Endothelial cell of umbilical vein (primary cell): Measurements from ENCODE around the gene TMEM92. TPM values are rescaled to one million over a fixed set of nuclear protein-coding genes. Genes with fewer than 3 reads are reported as not detected.

Experiments
- Bru-seq: library from RNA; stranded (reverse); fragments of 400-500 nt; gene quantifications from one replicate; lab custom pipeline; 2021; lab: Mats Ljungman, UMichigan
- BruChase-seq, 2 experiments: library from RNA; stranded (reverse); fragments of 400-500 nt; gene quantifications; one replicate each; lab custom pipeline; 2021; lab: Mats Ljungman, UMichigan
- BruUV-seq: library from RNA; stranded (reverse); fragments of 400-500 nt; replicated peaks from 2 replicates; lab custom pipeline; 2021; lab: Mats Ljungman, UMichigan
- CTCF ChIA-PET: fragments of 300-600, 350-600 bp; sonication (Branson Sonifier 250); formaldehyde crosslinking; loops from one replicate; lab custom pipeline; 2021; ENCODE audit warnings: antibody characterized with exemption, inconsistent platforms; lab: Charles Lee
- POLR2A ChIA-PET: fragments of 300-600, 350-600 bp; sonication (Branson Sonifier 250); formaldehyde crosslinking; loops from one replicate; lab custom pipeline; 2021; ENCODE audit warnings: antibody characterized with exemption, inconsistent platforms; lab: Charles Lee
- DNase-seq: peaks from one replicate; pipeline ENCODE4 v3.0.0-alpha.2; 2011; ENCODE audit warnings: low read depth, low spot score
- FAIRE-seq: peaks from 2 replicates; lab custom pipeline; 2011; peaks lifted over from hg19 to GRCh38; lab: Jason Lieb, UNC
- H2AFZ ChIP-seq: 2 replicates; pipeline ENCODE4 v1.6.0; 2012; ENCODE audit warnings: low read depth, low read length, control low read depth, inconsistent platforms
- H3K27ac ChIP-seq: 2 replicates; pipeline ENCODE4 v1.5.1; 2011; ENCODE audit warnings: low read depth, mild to moderate bottlenecking, control low read depth, low read length, moderate library complexity; ENCODE audit not compliant: insufficient read depth
- H3K27me3 ChIP-seq, 2 experiments: 2 replicates each; pipeline versions ENCODE4 v1.6.0 to v1.6.1; 2011; ENCODE audit warnings: low read length in 2 of 2, mixed read lengths in 1 of 2; ENCODE audit not compliant: control insufficient read depth in 2 of 2, insufficient read depth in 2 of 2
- H3K36me3 ChIP-seq, 2 experiments: 2 replicates in 1 of 2; 3 replicates in 1 of 2; pipeline ENCODE4 v1.5.1; 2011; ENCODE audit warnings: low read length in 2 of 2, mild to moderate bottlenecking in 1 of 2, moderate library complexity in 1 of 2; ENCODE audit not compliant: control insufficient read depth in 2 of 2, insufficient read depth in 2 of 2; ENCODE audit errors: extremely low read depth in 1 of 2
- H3K4me1 ChIP-seq: 3 replicates; pipeline ENCODE4 v1.5.1; 2011; ENCODE audit warnings: mild to moderate bottlenecking, low read length; ENCODE audit not compliant: control insufficient read depth, insufficient read depth; ENCODE audit errors: extremely low read depth
- H3K4me2 ChIP-seq: 2 replicates; pipeline ENCODE4 v1.6.1; 2011; ENCODE audit warnings: low read length, control low read depth, mixed read lengths; ENCODE audit not compliant: insufficient read depth
- H3K4me3 ChIP-seq, 3 experiments: fragments of 200-600 bp in 1 of 3; sonication (generic), shearing (Covaris generic) in 1 of 3; replicated peaks in 1 of 3; 2 replicates each; pipeline ENCODE4 v1.5.1; 2011 to 2016; ENCODE audit warnings: control low read depth in 3 of 3, low read length in 3 of 3, mild to moderate bottlenecking in 2 of 3, inconsistent platforms in 1 of 3, low read depth in 1 of 3, moderate library complexity in 1 of 3; ENCODE audit not compliant: insufficient read depth in 1 of 3
- H3K79me2 ChIP-seq: 2 replicates; pipeline ENCODE4 v1.6.0; 2012; ENCODE audit warnings: low read length, inconsistent platforms; ENCODE audit not compliant: control insufficient read depth, insufficient read depth
- H3K9ac ChIP-seq: replicated peaks from 2 replicates; pipeline ENCODE3; 2011; ENCODE audit warnings: low read length, control low read depth; ENCODE audit not compliant: insufficient read depth; ENCODE audit errors: extremely low read depth
- H3K9me1 ChIP-seq: replicated peaks from 3 replicates; pipeline ENCODE4 v1.6.0; 2011; ENCODE audit warnings: mild to moderate bottlenecking, low read length; ENCODE audit not compliant: control insufficient read depth, insufficient read depth; ENCODE audit errors: extremely low read depth
- H3K9me3 ChIP-seq: replicated peaks from 2 replicates; pipeline ENCODE4 v1.5.1; 2012; ENCODE audit warnings: low read length, inconsistent platforms; ENCODE audit not compliant: control insufficient read depth, insufficient read depth
- H4K20me1 ChIP-seq: replicated peaks from 2 replicates; pipeline ENCODE3; 2011; ENCODE audit warnings: mild to moderate bottlenecking, low read length; ENCODE audit not compliant: control insufficient read depth, insufficient read depth; ENCODE audit errors: extremely low read depth
- EZH2 ChIP-seq: IDR thresholded peaks from 2 replicates; pipeline ENCODE4 v1.6.1; 2012; ENCODE audit warnings: borderline replicate concordance, low read depth, mild to moderate bottlenecking, moderate library complexity, low read length, inconsistent platforms; ENCODE audit not compliant: severe bottlenecking
- FOS ChIP-seq: IDR thresholded peaks from 2 replicates; pipeline ENCODE4 v1.6.1; 2011; ENCODE audit warnings: mild to moderate bottlenecking, low read length, moderate library complexity, borderline replicate concordance; ENCODE audit not compliant: insufficient read depth
- GATA2 ChIP-seq: IDR thresholded peaks from 2 replicates; pipeline ENCODE4 v1.7.0; 2011; ENCODE audit warnings: low read depth, mild to moderate bottlenecking, moderate library complexity, mixed read lengths, low read length; ENCODE audit not compliant: insufficient read length, insufficient read depth
- JUN ChIP-seq: IDR thresholded peaks from 2 replicates; pipeline ENCODE4 v1.6.1; 2011; ENCODE audit warnings: borderline replicate concordance, low read depth; ENCODE audit not compliant: insufficient read length, insufficient read depth
- MYC ChIP-seq: IDR thresholded peaks from one replicate; pipeline ENCODE4 v1.6.1; 2011; ENCODE audit warnings: mild to moderate bottlenecking, low read depth, low read length
- POLR2A ChIP-seq: IDR thresholded peaks from 2 replicates; pipeline ENCODE4 v1.6.1; 2012; ENCODE audit warnings: low read depth, mild to moderate bottlenecking, control low read depth, low read length
- POLR2AphosphoS5 ChIP-seq: IDR thresholded peaks from 2 replicates; pipeline ENCODE4 v1.6.1; 2012; ENCODE audit warnings: low read depth, mild to moderate bottlenecking, control low read depth, low read length, moderate library complexity; ENCODE audit not compliant: insufficient read depth
- dilution Hi-C: fragments of 300-500 bp; cut with MboI; formaldehyde crosslinking; loops from one replicate; pipeline ENCODE4 v1.15.0; 2019; ENCODE audit warnings: low sequenced_read_pairs; ENCODE audit not compliant: extremely low pct_ligation_motif_present
- intact Hi-C: fragments of 100-400 bp; cut with micrococcal nuclease; formaldehyde crosslinking; loops from one replicate; pipeline ENCODE4 v1.10.0; 2022
- long read RNA-seq: library from polyadenylated mRNA; stranded (forward); transcript quantifications from one replicate; pipeline ENCODE4 v2.0.0, GENCODE V29; 2021
- polyA minus RNA-seq, 3 experiments: library from RNA; depleted of rRNA, polyadenylated mRNA; stranded (reverse); fragments of >200 nt; gene quantifications; 1 replicate in 1 of 3; 2 replicates in 2 of 3; pipeline ENCODE4 v1.2.3, GENCODE V29; 2011
- polyA plus RNA-seq, 4 experiments: library from polyadenylated mRNA; depleted of rRNA in 3 of 4; stranded (reverse) in 3 of 4; unstranded in 1 of 4; fragments of >200 nt; gene quantifications; 2 replicates each; pipeline versions ENCODE4 v1.2.1 to v1.2.3, GENCODE V29; 2011 to 2012; ENCODE audit warnings: missing spikeins in 1 of 4
- total RNA-seq: library from RNA; stranded (reverse); gene quantifications from 2 replicates; pipeline ENCODE4 v1.2.3, GENCODE V29; 2021
- TF ChIP-seq, protein P1 (sequence below), 2 donors: IDR thresholded peaks; 1 replicate in 1 of 2; 2 replicates in 1 of 2; pipeline ENCODE4 v1.5.1; 2011; ENCODE audit warnings: low read length in 2 of 2, mild to moderate bottlenecking in 2 of 2, moderate library complexity in 2 of 2, control low read depth in 1 of 2, inconsistent platforms in 1 of 2, low read depth in 1 of 2; ENCODE audit not compliant: insufficient read depth in 1 of 2; ENCODE audit errors: extremely low read depth in 1 of 2
- TF ChIP-seq, protein P2 (sequence below): IDR thresholded peaks from 2 replicates; pipeline ENCODE4 v1.6.1; 2011; ENCODE audit not compliant: insufficient read depth, insufficient read length

The TMEM92 gene
- total RNA-seq = not detected in 2 replicates
- 0.03 and 0.06 TPM in 2 replicates for polyA plus RNA-seq
- 0.01 TPM in 1 of 2 replicates, not detected in the other for polyA plus RNA-seq (2011; cell fraction: cytosol; rRNA removed)
- not detected in 2 replicates for polyA plus RNA-seq (2011; cell fraction: nucleus; rRNA removed)
- polyA plus RNA-seq (2012) = 0.12 and 0.70 TPM in 2 replicates
- not detected in 2 replicates for polyA minus RNA-seq
- 3.4 TPM for polyA minus RNA-seq (2011; cell fraction: cytosol; rRNA and poly(A)+ RNA removed)
- not detected in 2 replicates for polyA minus RNA-seq (2011; cell fraction: nucleus; rRNA and poly(A)+ RNA removed)
- Bru-seq, nascent RNA = percentile 8 among the genes with signal in this experiment
- not detected for BruChase-seq, experiment 1, labeled RNA remaining after a 6-hour chase
- BruChase-seq, experiment 2, labeled RNA remaining after a 2-hour chase = not detected
- long read RNA-seq = 0 reads

DNA sequence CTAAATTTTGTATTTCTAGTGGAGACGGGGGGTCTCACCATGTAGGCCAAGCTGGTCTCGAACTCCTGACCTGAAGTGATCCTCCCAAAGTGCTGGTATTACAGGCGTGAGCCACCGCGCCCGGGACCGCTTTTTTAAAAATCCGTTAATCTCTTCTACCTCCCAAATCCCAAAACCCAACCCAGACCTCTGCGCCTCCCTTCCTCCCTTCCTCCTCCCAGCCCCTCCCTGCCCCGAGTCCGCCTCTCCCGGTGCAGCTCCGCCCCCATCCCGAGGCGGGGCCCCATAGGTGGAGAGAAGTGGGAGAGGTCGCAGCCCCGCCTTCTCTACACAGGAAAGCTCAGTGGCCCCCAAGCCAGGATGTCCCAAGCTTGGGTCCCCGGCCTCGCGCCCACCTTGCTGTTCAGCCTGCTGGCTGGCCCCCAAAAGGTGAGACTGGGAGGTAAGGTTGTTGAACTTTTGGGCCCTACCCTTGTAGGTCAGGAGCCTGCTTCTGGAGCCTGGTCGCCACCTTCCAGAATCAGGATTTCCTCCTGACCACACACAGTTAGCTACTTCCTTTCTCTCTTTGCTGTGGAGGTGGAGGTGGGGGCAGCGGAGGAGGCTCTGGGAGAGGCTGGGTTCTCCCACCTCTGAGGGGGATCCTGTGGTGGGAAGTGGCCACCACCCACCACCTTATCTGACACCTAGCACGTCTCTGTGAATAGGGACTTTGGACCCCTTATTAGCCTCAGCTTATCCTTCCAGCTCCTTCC lies at the start of gene TMEM92:
TSS of gene TMEM92 (plus strand) at position 325 of the 755 bp plus-strand sequence. CDS start at position 361, 36 bp downstream.
- no TSS peak for BruUV-seq
- H3K36me3 ChIP-seq = no peaks in the 10 kb centered on the region
- intact Hi-C loops = no loop called here

More for the DNA sequence above, at the start of gene TMEM92:
- Histone ChIP-seq H3K4me1 (peaks cover 8% of the 10 kb centered on the region), H4K20me1 (no peaks in the 10 kb centered on the region), H3K9me3 (no peaks in the 10 kb centered on the region), H3K27me3 (peaks cover 3 to 6% of the 10 kb centered on the region in 2 experiments), H3K27ac (no peak within 1 kb of the TSS), H3K4me3 (no peak within 1 kb of the TSS), H3K9me1 (no peaks in the 10 kb centered on the region), H2AFZ (peak within 1 kb of the TSS; percentile 7), H3K4me2 (no peak within 1 kb of the TSS), H3K79me2 (no peaks in the 10 kb centered on the region), H3K9ac (no peak within 1 kb of the TSS)
- ChIA-PET CTCF (interaction anchor here (1.1 to 11.4 kb wide), 10 partner anchors 15 to 105 kb away, joined by 3 to 236 read pairs (median 7); partner anchors contain the start of gene COL1A1), POLR2A (no interaction called here)
- FAIRE-seq (no peak), DNase-seq (no peak)
- dilution Hi-C loops = no loop called here
- TF ChIP-seq, protein P1, sequence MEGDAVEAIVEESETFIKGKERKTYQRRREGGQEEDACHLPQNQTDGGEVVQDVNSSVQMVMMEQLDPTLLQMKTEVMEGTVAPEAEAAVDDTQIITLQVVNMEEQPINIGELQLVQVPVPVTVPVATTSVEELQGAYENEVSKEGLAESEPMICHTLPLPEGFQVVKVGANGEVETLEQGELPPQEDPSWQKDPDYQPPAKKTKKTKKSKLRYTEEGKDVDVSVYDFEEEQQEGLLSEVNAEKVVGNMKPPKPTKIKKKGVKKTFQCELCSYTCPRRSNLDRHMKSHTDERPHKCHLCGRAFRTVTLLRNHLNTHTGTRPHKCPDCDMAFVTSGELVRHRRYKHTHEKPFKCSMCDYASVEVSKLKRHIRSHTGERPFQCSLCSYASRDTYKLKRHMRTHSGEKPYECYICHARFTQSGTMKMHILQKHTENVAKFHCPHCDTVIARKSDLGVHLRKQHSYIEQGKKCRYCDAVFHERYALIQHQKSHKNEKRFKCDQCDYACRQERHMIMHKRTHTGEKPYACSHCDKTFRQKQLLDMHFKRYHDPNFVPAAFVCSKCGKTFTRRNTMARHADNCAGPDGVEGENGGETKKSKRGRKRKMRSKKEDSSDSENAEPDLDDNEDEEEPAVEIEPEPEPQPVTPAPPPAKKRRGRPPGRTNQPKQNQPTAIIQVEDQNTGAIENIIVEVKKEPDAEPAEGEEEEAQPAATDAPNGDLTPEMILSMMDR (IDR thresholded peaks at IDR 0.05; ENCODE audit: extremely low read depth in 1 of 2, insufficient read depth in 1 of 2, low read depth in 1 of 2, low read length in 2 of 2) = no peak
- TF ChIP-seq, protein P2, sequence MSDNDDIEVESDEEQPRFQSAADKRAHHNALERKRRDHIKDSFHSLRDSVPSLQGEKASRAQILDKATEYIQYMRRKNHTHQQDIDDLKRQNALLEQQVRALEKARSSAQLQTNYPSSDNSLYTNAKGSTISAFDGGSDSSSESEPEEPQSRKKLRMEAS = no peak
- TF ChIP-seq POLR2A (no peak), GATA2 (no peak), POLR2AphosphoS5 (no peak), EZH2 (no peak), FOS (no peak), JUN (no peak), MYC (no peak)
